ENCODE data around the gene DTNA. TPM values are rescaled to one million over a fixed set of nuclear protein-coding genes. Genes with fewer than 3 reads are reported as not detected.

The DTNA gene
- total and polyA plus RNA-seq, 2 of the 8 experiments (the other 6 are each of a cell fraction or from before 2014, with no cell fraction given): 30.2 to 32.7 TPM

GRCh38 chr18:34864836-34865497 is 154.9 kb downstream of the DTNA start:
- Histone ChIP-seq H3K36me3 (ENCODE audit: control insufficient read depth in 2 of 4, insufficient read depth in 4 of 4, low read length in 3 of 4) (no peaks in the 10 kb centered on the region; a peak in 1 of 8 replicates), H2BK12ac (ENCODE audit: low read depth, low read length) (no peak overlapping the region), H3K23ac (ENCODE audit: insufficient read length) (no peak overlapping the region), H3K9ac (replicated peaks in 1 of 4; ENCODE audit: extremely low read depth in 1 of 4, low read depth in 3 of 4, low read length in 3 of 4) (no peak overlapping the region), H3K27ac (ENCODE audit: low read depth, low read length) (no peak overlapping the region), H4K20me1 (replicated peaks in 1 of 2; ENCODE audit: control insufficient read depth in 1 of 2, insufficient read depth in 2 of 2, low read length in 2 of 2) (no peaks in the 10 kb centered on the region), H2AK5ac (ENCODE audit: low read depth, low read length) (no peak overlapping the region), H3K4ac (replicated peaks; ENCODE audit: insufficient read length, low read depth, low read length) (no peak overlapping the region), H2BK120ac (replicated peaks; ENCODE audit: low read depth, low read length) (no peak overlapping the region), H3K4me1 (replicated peaks in 1 of 4; ENCODE audit: control insufficient read depth in 3 of 4, insufficient read depth in 4 of 4, low read length in 3 of 4) (no peaks in the 10 kb centered on the region), H3K79me1 (ENCODE audit: low read depth, low read length) (no peaks in the 10 kb centered on the region), H3K23me2 (ENCODE audit: low read depth, low read length) (no peaks in the 10 kb centered on the region), H3K56ac (replicated peaks; ENCODE audit: insufficient read length, low read depth, low read length) (no peak overlapping the region), H4K8ac (ENCODE audit: extremely low read depth, insufficient read depth, low read length) (no peak overlapping the region), H3K4me3 (ENCODE audit: extremely low read depth in 1 of 4, insufficient read depth in 2 of 4, low read depth in 3 of 4, low read length in 4 of 4) (no peak overlapping the region), H3K4me2 (ENCODE audit: insufficient read depth in 1 of 2, low read depth in 2 of 2, low read length in 2 of 2) (no peak overlapping the region), H2BK20ac (ENCODE audit: low read length) (no peak overlapping the region), H4K5ac (ENCODE audit: insufficient read length, low read depth, low read length) (no peak overlapping the region), H2BK5ac (ENCODE audit: low read depth, low read length) (no peak overlapping the region), H3K27me3 (replicated peaks in 1 of 4; ENCODE audit: control insufficient read depth in 3 of 4, extremely low read depth in 1 of 4, insufficient read depth in 3 of 4, low read length in 3 of 4) (no peaks in the 10 kb centered on the region), H3K9me3 (ENCODE audit: insufficient read depth in 2 of 2, low read depth in 1 of 2, low read length in 1 of 2) (no peaks in the 10 kb centered on the region), H3K79me2 (ENCODE audit: control insufficient read depth in 1 of 2, insufficient read depth in 2 of 2, low read length in 2 of 2) (no peaks in the 10 kb centered on the region), H4K91ac (replicated peaks; ENCODE audit: insufficient read length, low read length) (no peak overlapping the region), H2BK15ac (ENCODE audit: low read length) (no peak overlapping the region), H3K18ac (ENCODE audit: extremely low read depth, low read length) (no peak overlapping the region), H3K14ac (ENCODE audit: insufficient read length) (no peak overlapping the region), H2AFZ (ENCODE audit: low read length) (no peak overlapping the region)
- FAIRE-seq (no peak), DNase-seq (ENCODE audit: low read depth in 1 of 2, low spot score in 2 of 2) (no peak)
- 100% methylated on average over 3 of the region's 3 CpGs; no CpG with 5 or more reads in 1 of the 2 experiments for WGBS, 2 experiments (ENCODE audit: extremely low coverage in 1 of 2, insufficient coverage in 1 of 2, insufficient read length in 1 of 2, insufficient replicate concordance in 2 of 2, low coverage in 1 of 2, low lambda C conversion rate in 2 of 2, missing lambda C conversion rate in 1 of 2)
- ChIA-PET POLR2A (ENCODE audit: partially characterized antibody) (no interaction called here), CTCF (ENCODE audit: partially characterized antibody) (interaction anchor here (0.6 to 3.0 kb wide), 11 partner anchors 13 to 1026 kb away, joined by 3 to 9 read pairs (median 3); no protein-coding TSS in a partner anchor)
- TF ChIP-seq E2F6 (IDR thresholded peaks at IDR 0.05) (no peak), TAF1 (IDR thresholded peaks at IDR 0.05; ENCODE audit: low read depth, low read length) (no peak), HDAC6 (IDR thresholded peaks at IDR 0.05; ENCODE audit: low read depth, low read length) (no peak), NANOG (IDR thresholded peaks at IDR 0.05; ENCODE audit: insufficient read depth, low read depth, low read length, poor library complexity, severe bottlenecking) (no peak), KDM5A (IDR thresholded peaks at IDR 0.05; ENCODE audit: low read length) (no peak)
